ENCODE measurements around the gene ZDHHC8. TPM values are rescaled to one million over a fixed set of nuclear protein-coding genes. Genes with fewer than 3 reads are reported as not detected.

ZDHHC8 gene
- total RNA-seq, 1 donor from 2014 or later: 35.5 TPM

DNA sequence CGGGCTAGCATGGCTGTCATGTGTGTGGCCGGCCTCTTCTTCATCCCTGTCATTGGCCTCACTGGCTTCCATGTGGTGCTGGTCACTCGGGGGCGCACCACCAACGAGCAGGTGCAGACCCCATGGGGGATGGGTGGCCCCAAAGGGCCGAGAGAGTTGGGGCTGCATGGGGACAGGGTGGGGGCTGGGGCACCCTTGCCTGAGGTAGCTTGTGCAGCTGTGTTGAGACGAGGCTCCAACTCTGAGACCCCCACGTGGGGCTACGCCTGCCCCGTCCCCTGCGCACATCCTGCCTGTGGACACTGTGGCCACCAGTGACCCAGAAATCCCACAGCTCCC lies 8.5 kb downstream of the ZDHHC8 start:
- no peak for DNase-seq (ENCODE audit: low spot score in 2 of 2)
- no peaks in the 10 kb centered on the region for H3K27me3 ChIP-seq
- intact Hi-C loops (cut with DNase I): no loop called here
- no peak overlapping the region for H3K27ac ChIP-seq
- no peaks in the 10 kb centered on the region for H3K9me3 ChIP-seq
- peaks cover 18 to 38% of the 10 kb centered on the region in 2 donors for H3K36me3 ChIP-seq
- TF ChIP-seq CTCF (IDR thresholded peaks at IDR 0.05): no peak
- H3K4me3 ChIP-seq: no peak overlapping the region
- peaks cover 21 to 35% of the 10 kb centered on the region in 2 donors for H3K4me1 ChIP-seq

- H3K9me3 ChIP-seq: no peaks in the 10 kb centered on the region
- no peaks in the 10 kb centered on the region for H3K27me3 ChIP-seq
- intact Hi-C loops (cut with DNase I): no loop called here
- H3K4me1 ChIP-seq: peaks cover 18 to 30% of the 10 kb centered on the region in 2 donors
- H3K4me3 ChIP-seq: no peak overlapping the region
- H3K27ac ChIP-seq: no peak overlapping the region
- no peak for TF ChIP-seq CTCF (IDR thresholded peaks at IDR 0.05)
- no peak for DNase-seq (ENCODE audit: low spot score in 2 of 2)
- peaks cover 23 to 43% of the 10 kb centered on the region in 2 donors for H3K36me3 ChIP-seq
Observed at GRCh38 chr22:20140521-20140964, 8.9 kb downstream of the ZDHHC8 start.

DNA sequence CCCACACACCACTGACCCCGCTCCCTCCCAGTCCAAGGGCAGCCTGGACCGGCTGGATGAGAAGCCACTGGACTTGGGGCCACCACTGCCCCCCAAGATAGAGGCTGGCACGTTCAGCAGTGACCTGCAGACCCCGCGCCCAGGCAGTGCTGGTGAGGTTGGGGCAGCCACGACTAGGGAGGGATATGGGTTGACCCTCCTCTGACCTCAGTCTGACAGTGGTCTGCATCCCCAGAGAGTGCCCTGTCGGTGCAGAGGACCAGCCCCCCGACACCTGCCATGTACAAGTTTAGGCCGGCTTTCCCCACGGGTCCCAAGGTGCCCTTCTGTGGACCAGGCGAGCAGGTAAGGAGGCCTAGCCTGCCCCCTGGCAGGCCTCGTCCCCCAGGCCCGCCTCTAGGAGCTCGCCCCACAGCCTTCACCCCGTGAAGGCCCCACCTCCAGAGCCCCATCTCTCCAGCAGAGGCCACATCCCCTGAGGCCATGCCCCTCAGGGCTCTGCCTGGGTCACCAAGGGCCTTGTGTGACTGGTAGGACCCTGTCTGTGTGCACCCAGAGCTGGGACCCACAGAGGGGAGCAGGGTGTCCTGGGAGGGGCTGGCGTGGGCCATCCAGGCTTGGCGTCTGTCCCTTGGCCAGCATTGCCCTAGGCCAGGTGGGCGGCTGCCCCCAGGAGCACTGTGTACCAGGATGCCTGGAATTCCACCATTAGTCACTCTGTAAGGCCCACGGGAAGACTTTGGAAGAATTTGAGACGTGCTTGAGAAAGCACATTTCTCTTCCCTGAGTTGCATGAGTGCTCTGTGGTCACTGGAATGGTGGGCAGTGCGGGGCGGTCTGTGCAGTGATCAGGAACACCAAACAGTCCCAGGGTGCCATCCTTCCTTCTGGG lies 9.8 kb downstream of the ZDHHC8 start:
- Histone ChIP-seq H3K4me3 (no peak overlapping the region), H3K36me3 (peaks cover 24 to 43% of the 10 kb centered on the region in 2 donors), H3K27ac (no peak overlapping the region), H3K4me1 (peaks cover 14 to 22% of the 10 kb centered on the region in 2 donors), H3K27me3 (no peaks in the 10 kb centered on the region), H3K9me3 (no peaks in the 10 kb centered on the region)
- intact Hi-C loops (cut with DNase I): no loop called here
- TF ChIP-seq CTCF (IDR thresholded peaks at IDR 0.05): no peak
- no peak for DNase-seq (ENCODE audit: low spot score in 2 of 2)

DNA sequence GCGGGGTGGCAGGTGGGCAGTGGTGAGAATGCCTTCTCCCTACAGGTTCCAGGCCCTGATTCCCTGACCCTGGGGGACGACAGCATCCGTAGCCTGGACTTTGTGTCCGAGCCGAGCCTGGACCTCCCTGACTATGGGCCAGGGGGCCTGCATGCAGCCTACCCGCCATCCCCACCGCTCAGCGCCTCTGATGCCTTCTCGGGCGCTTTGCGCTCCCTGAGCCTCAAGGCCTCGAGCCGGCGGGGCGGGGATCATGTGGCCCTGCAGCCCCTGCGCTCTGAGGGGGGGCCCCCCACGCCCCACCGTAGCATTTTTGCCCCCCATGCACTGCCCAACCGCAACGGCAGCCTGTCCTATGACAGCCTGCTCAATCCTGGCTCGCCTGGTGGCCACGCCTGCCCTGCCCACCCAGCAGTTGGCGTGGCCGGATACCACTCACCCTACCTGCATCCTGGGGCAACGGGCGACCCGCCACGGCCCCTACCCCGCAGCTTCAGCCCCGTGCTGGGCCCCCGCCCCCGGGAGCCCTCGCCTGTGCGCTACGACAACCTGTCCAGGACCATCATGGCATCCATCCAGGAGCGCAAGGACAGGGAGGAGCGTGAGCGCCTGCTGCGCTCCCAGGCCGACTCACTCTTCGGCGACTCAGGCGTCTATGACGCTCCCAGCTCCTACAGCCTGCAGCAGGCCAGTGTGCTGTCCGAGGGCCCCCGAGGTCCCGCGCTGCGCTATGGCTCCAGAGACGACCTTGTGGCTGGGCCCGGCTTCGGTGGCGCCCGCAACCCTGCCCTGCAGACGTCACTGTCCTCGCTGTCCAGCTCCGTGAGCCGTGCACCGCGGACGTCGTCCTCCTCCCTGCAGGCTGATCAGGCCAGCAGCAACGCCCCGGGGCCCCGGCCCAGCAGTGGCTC lies 11.4 kb downstream of the ZDHHC8 start:
- Histone ChIP-seq H3K27me3 (no peaks in the 10 kb centered on the region), H3K4me1 (peaks cover 3 to 7% of the 10 kb centered on the region in 2 donors), H3K9me3 (no peaks in the 10 kb centered on the region), H3K36me3 (peaks cover 24 to 43% of the 10 kb centered on the region in 2 donors), H3K4me3 (no peak overlapping the region), H3K27ac (no peak overlapping the region)
- no peak for TF ChIP-seq CTCF (IDR thresholded peaks at IDR 0.05)
- DNase-seq (ENCODE audit: low spot score in 2 of 2): no peak
- intact Hi-C loops (cut with DNase I): no loop called here

DNA sequence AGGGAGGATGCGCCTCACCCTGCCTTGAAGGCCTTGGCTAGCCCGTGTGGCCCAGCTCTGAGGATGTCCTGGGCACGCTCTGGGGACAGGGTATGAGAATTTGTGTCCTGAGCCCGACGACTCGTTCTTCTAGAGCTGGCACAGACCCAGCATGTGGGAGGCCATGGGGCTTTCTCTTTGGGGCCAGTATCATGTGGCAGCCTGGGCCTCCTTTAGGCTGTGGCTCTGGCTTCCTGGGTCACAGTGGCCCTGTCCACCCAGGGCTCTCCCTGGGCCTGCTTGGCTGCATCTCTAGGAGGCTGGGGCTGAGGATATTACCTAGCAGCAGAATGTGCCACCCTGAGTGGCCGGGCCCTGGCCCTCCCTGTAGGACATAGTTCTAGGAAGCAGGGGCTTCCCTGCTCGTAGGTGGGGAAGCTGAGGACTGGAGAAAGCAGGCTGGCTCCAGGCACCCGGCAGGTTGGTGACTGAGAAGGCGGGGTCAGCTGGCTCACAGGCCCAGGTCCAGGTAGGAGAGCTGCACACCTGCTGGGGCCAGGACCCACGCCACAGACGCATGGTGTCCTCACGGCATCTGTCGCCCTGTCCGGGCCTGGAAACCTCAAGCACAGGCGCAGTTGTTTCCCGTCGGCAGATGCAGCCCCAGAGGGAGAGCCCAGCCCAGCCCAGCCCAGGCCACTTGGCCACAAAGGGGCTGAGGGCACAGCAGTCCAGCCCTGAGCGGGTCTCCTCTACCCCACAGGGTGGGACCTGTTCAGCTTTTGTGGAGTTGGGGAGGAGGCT lies 12.5 kb downstream of the ZDHHC8 start:
- H3K9me3 ChIP-seq: no peaks in the 10 kb centered on the region
- H3K4me3 ChIP-seq: no peak overlapping the region
- no peaks in the 10 kb centered on the region for H3K27me3 ChIP-seq
- H3K36me3 ChIP-seq: peaks cover 24 to 43% of the 10 kb centered on the region in 2 donors
- no peaks in the 10 kb centered on the region for H3K4me1 ChIP-seq
- TF ChIP-seq CTCF (IDR thresholded peaks at IDR 0.05): no peak
- intact Hi-C loops (cut with DNase I): no loop called here
- no peak overlapping the region for H3K27ac ChIP-seq
- no peak for DNase-seq (ENCODE audit: low spot score in 2 of 2)
